ENCODE measurements around the gene CTBS. TPM values are rescaled to one million over a fixed set of nuclear protein-coding genes. Genes with fewer than 3 reads are reported as not detected.
A peak's percentile ranks its signal among the peaks of the same experiment; 100 is the strongest.
"Not testable (repeated sequence)": the region's sequence is repeated elsewhere in the genome, so short reads cannot be mapped to it uniquely, and the experiment has no call there.

Gene CTBS
- total and polyA plus RNA-seq, 8 donors, result 3.9 to 15.1 (median 12.8) TPM

GRCh38 chr1:84600796-84601195, 26.6 kb upstream of the CTBS start:
- FAIRE-seq (no peak), ATAC-seq (no peak), DNase-seq (no peak)
- H3K27me3 ChIP-seq, result no peaks in the 10 kb centered on the region
- WGBS, 2 donors, result 80 to 90% methylated on average over 5 of the region's 5 CpGs
- no peak for TF ChIP-seq CTCF (IDR thresholded peaks at IDR 0.05)
- H3K4me1 ChIP-seq, result no peaks in the 10 kb centered on the region
- intact Hi-C loops (cut with DNase I), result no loop called here
- H3K36me3 ChIP-seq, result no peaks in the 10 kb centered on the region
- H3K27ac ChIP-seq, result no peak overlapping the region
- no peaks in the 10 kb centered on the region for H3K9me3 ChIP-seq
- no peak overlapping the region for H3K4me3 ChIP-seq

GRCh38 chr1:84598846-84599741, 24.9 kb upstream of the CTBS start:
- Histone ChIP-seq H3K36me3 (no peaks in the 10 kb centered on the region), H3K9me3 (no peaks in the 10 kb centered on the region), H3K4me3 (no peak overlapping the region), H3K27ac (no peak overlapping the region), H3K27me3 (no peaks in the 10 kb centered on the region), H3K4me1 (no peaks in the 10 kb centered on the region)
- FAIRE-seq (no peak), ATAC-seq (peak in 1 of 4 donors; percentile 38), DNase-seq (no peak)
- 56 to 57% methylated on average over 5 of the region's 5 CpGs for WGBS, 2 donors
- no peak for TF ChIP-seq CTCF (IDR thresholded peaks at IDR 0.05)
- intact Hi-C loops (cut with DNase I), result no loop called here

DNA sequence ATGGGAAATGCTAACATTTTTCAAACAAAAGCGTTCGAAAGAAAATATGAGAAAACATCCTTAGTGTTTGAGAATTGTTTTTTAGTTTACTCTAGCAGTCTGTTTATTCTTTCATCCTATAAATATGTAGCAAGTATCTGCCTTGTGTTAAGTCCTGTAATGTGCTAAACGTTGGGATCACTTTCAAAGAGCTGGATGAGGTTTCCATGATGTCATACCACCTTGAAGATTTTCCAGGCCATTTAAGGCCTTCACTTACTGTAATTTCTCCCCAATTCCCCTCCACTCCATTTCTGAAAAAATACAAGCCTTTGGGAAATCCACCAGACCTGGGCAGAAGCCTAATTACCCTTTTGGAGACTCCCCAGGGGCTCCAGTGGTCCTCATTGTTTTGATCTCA, 24.2 kb upstream of the CTBS start:
- FAIRE-seq, result no peak
- 64 to 77% methylated on average over 3 of the region's 3 CpGs for WGBS, 2 donors
- no peak for TF ChIP-seq CTCF (IDR thresholded peaks at IDR 0.05)
- Histone ChIP-seq H3K9me3 (no peaks in the 10 kb centered on the region), H3K27ac (no peak overlapping the region), H3K27me3 (no peaks in the 10 kb centered on the region), H3K4me3 (no peak overlapping the region), H3K4me1 (no peaks in the 10 kb centered on the region), H3K36me3 (no peaks in the 10 kb centered on the region)
- no peak for ATAC-seq
- intact Hi-C loops (cut with DNase I), result no loop called here
- DNase-seq, result no peak

- Histone ChIP-seq H3K27ac (no peak overlapping the region), H3K4me1 (no peaks in the 10 kb centered on the region), H3K27me3 (no peaks in the 10 kb centered on the region), H3K36me3 (no peaks in the 10 kb centered on the region), H3K4me3 (no peak overlapping the region), H3K9me3 (no peaks in the 10 kb centered on the region)
- ATAC-seq (no peak), FAIRE-seq (no peak), DNase-seq (no peak)
- 80% methylated on average over 1 of the region's 1 CpG for WGBS, 2 donors
- intact Hi-C loops (cut with DNase I), result no loop called here
- no peak for TF ChIP-seq CTCF (IDR thresholded peaks at IDR 0.05)
Measured at GRCh38 chr1:84597011-84597410, 22.8 kb upstream of the CTBS start.

GRCh38 chr1:84594959-84595358, 20.7 kb upstream of the CTBS start:
- ATAC-seq; H3K9me3 ChIP-seq; H3K4me1 ChIP-seq; H3K27ac ChIP-seq; FAIRE-seq; intact Hi-C loops (cut with DNase I); DNase-seq; H3K4me3 ChIP-seq; H3K27me3 ChIP-seq; H3K36me3 ChIP-seq: not testable (repeated sequence)
- 67 to 81% methylated on average over 2 of the region's 2 CpGs for WGBS, 2 donors

Data from pancreas (tissue), 10 donors.